ENCODE measurements around the gene RAB42. TPM values are rescaled to one million over a fixed set of nuclear protein-coding genes. Genes with fewer than 3 reads are reported as not detected.

RAB42 gene
- polyA plus RNA-seq, 3 donors, result 0.12 to 0.23 TPM; not detected in 1

DNA sequence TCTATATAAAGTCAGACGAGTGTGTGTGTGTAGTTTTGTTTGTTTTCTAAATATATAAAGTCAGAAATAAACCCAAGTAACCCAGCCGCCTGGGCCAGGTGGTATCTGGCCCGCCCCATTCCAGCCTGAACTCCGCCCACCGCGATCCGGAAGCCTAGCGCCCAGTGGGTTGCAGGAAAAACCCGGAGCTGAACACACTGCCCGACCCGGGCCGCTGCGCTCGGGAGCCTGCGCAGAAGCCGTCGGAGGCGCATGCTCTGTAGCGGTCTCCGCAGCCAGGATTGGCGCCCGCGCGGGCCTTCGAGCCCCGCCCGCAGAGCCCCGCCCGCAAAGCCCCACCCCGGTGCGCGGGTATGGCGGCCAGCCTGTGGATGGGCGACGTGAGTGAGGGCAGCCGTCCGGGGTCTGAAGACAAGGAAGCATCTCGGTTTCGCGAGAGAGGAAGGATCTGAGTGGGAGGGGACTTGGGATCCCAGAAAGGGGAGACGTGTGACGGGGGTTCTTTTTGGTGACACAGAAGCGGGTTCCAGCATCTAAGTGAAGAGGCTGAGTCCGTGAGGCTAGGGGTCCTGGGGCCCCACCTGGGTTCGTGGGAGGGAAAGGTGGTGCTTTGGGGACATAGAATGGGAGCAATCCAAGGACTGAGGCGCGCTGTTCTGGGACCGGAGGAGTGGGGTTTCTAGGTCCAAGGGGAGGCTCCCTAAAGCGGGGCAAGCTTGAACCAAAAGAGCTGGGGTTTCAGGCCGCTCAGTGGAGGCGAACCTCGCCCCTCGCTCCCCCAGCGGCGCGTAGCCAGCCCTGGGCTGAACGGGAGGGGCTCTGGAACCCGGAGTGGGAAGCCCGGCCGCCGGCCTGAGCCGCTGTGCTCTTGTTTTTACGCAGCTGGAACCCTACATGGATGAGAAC, 39.1 kb upstream of the RAB42 start, which contains the start of gene TRNAU1AP:
TRNAU1AP (plus strand) TSS at position 328 of the 906 bp plus-strand sequence; CDS start at position 354, 26 bp downstream.
- Mint-ChIP-seq H3K9me3 (no peaks in the 10 kb centered on the region), H3K27ac (peak within 1 kb of the TSS; percentile 89 to 97 (median 91)), H3K4me3 (peak within 1 kb of the TSS; percentile 99 to 100), H3K36me3 (peaks cover 17 to 32% of the 10 kb centered on the region in 2 donors), H3K4me1 (peaks cover 6% of the 10 kb centered on the region), H3K27me3 (ENCODE audit: low read depth in 3 of 3) (peaks cover 0 to 3% (median 2%) of the 10 kb centered on the region in 3 donors)
- TF ChIP-seq CTCF (IDR thresholded peaks at IDR 0.05), result no peak
- H3K4me3 ChIP-seq (replicated peaks in 1 of 3; ENCODE audit: low read depth in 2 of 3, low read length in 3 of 3), result peak within 1 kb of the TSS; percentile 81 to 94 (median 91)
- no peaks in the 10 kb centered on the region for H4K20me1 ChIP-seq (ENCODE audit: insufficient read depth, low read length)
- H3K9me3 ChIP-seq (replicated peaks in 1 of 2; ENCODE audit: control insufficient read depth in 1 of 2, insufficient read depth in 1 of 2, low read length in 2 of 2), result no peaks in the 10 kb centered on the region
- H2AFZ ChIP-seq (ENCODE audit: insufficient read depth, low read depth, low read length, poor library complexity, severe bottlenecking), result peak within 1 kb of the TSS; percentile 100
- H3K4me2 ChIP-seq (replicated peaks; ENCODE audit: extremely low read depth, low read length, poor library complexity, severe bottlenecking), result peak within 1 kb of the TSS; percentile 90
- intact Hi-C loops (cut with micrococcal nuclease), result loop anchor here (5.0 kb wide), 1 partner anchor 36 kb away; no protein-coding TSS in a partner anchor
- under 1% methylated on average over 55 of the region's 63 CpGs for WGBS (ENCODE audit: insufficient coverage)
- peak; percentile 94 to 95 (median 95) for DNase-seq
- no peaks in the 10 kb centered on the region for H3K27me3 ChIP-seq (ENCODE audit: control insufficient read depth in 2 of 2, insufficient read depth in 2 of 2, low read length in 2 of 2)
- peaks cover 8 to 35% of the 10 kb centered on the region in 2 donors for H3K36me3 ChIP-seq (replicated peaks in 1 of 2; ENCODE audit: control insufficient read depth in 1 of 2, insufficient read depth in 2 of 2, low read length in 2 of 2)
- peak within 1 kb of the TSS; percentile 14 to 84 for H3K27ac ChIP-seq (ENCODE audit: low read depth in 1 of 2, low read length in 2 of 2)
- H3K4me1 ChIP-seq (ENCODE audit: control insufficient read depth in 1 of 2, insufficient read depth in 2 of 2, low read length in 2 of 2), result peaks cover 11 to 16% of the 10 kb centered on the region in 2 donors
- H3K79me2 ChIP-seq (ENCODE audit: insufficient read depth, low read length), result peaks cover 15% of the 10 kb centered on the region
- H3K9ac ChIP-seq (ENCODE audit: insufficient read depth, low read length, poor library complexity, severe bottlenecking), result peak within 1 kb of the TSS; percentile 77

GRCh38 chr1:28560886-28561285, 31.2 kb upstream of the RAB42 start:
- Histone ChIP-seq H3K9me3 (replicated peaks in 1 of 2; ENCODE audit: control insufficient read depth in 1 of 2, insufficient read depth in 1 of 2, low read length in 2 of 2) (no peaks in the 10 kb centered on the region), H3K79me2 (ENCODE audit: insufficient read depth, low read length) (no peaks in the 10 kb centered on the region), H3K4me2 (replicated peaks; ENCODE audit: extremely low read depth, low read length, poor library complexity, severe bottlenecking) (no peak overlapping the region), H3K27ac (ENCODE audit: low read depth in 1 of 2, low read length in 2 of 2) (no peak overlapping the region), H3K4me3 (replicated peaks in 1 of 3; ENCODE audit: low read depth in 2 of 3, low read length in 3 of 3) (no peak overlapping the region), H2AFZ (ENCODE audit: insufficient read depth, low read depth, low read length, poor library complexity, severe bottlenecking) (no peak overlapping the region), H3K27me3 (ENCODE audit: control insufficient read depth in 2 of 2, insufficient read depth in 2 of 2, low read length in 2 of 2) (no peaks in the 10 kb centered on the region), H3K36me3 (replicated peaks in 1 of 2; ENCODE audit: control insufficient read depth in 1 of 2, insufficient read depth in 2 of 2, low read length in 2 of 2) (peaks cover 63 to 94% of the 10 kb centered on the region in 2 donors), H4K20me1 (ENCODE audit: insufficient read depth, low read length) (no peaks in the 10 kb centered on the region), H3K4me1 (ENCODE audit: control insufficient read depth in 1 of 2, insufficient read depth in 2 of 2, low read length in 2 of 2) (no peaks in the 10 kb centered on the region), H3K9ac (ENCODE audit: insufficient read depth, low read length, poor library complexity, severe bottlenecking) (no peak overlapping the region)
- no peaks in the 10 kb centered on the region for H3K4me1 Mint-ChIP-seq
- intact Hi-C loops (cut with micrococcal nuclease), result no loop called here
- H3K27ac Mint-ChIP-seq, result peak overlapping the region in 3 of 7 donors; percentile 21 to 82 (median 57)
- no peak for DNase-seq
- peaks cover 61 to 91% of the 10 kb centered on the region in 2 donors for H3K36me3 Mint-ChIP-seq
- no peak for TF ChIP-seq CTCF (IDR thresholded peaks at IDR 0.05)
- 100% methylated on average over 1 of the region's 3 CpGs for WGBS (ENCODE audit: insufficient coverage)
- H3K27me3 Mint-ChIP-seq (ENCODE audit: low read depth in 3 of 3), result peaks cover 0 to 2% (median 2%) of the 10 kb centered on the region in 3 donors
- no peak overlapping the region for H3K4me3 Mint-ChIP-seq
- H3K9me3 Mint-ChIP-seq, result no peaks in the 10 kb centered on the region

All from CD14-positive monocyte (primary cell).